HepG2 (cell line): ENCODE data around the gene ABAT.

Source experiments
- CEBPB ChIP-seq: IDR thresholded peaks from 2 replicates; pipeline ENCODE4 v1.6.1; 2011; ENCODE audit warnings: low read depth, low read length, improper control_type of control experiment, borderline replicate concordance
- ELF1 ChIP-seq: sonication (generic); formaldehyde crosslinking; IDR thresholded peaks from 2 replicates; pipeline ENCODE4 v1.4.0; 2020; ENCODE audit warnings: missing genetic modification reagents
- ESRRA ChIP-seq: sonication (generic); formaldehyde crosslinking; IDR thresholded peaks from 2 replicates; pipeline ENCODE4 v1.5.1; 2020; ENCODE audit warnings: mild to moderate bottlenecking, low read depth, missing genetic modification reagents
- EZH2 ChIP-seq: conservative IDR thresholded peaks from 2 replicates; pipeline ENCODE4 v1.6.1; 2012; ENCODE audit warnings: mild to moderate bottlenecking, low read depth, low read length, moderate library complexity
- YY1 ChIP-seq: IDR thresholded peaks from 2 replicates; pipeline ENCODE4 v1.6.1; 2011; ENCODE audit warnings: low read length, low read depth, moderate library complexity, mild to moderate bottlenecking; ENCODE audit not compliant: insufficient read depth, insufficient replicate concordance
- ZNF292 ChIP-seq: sonication (generic); formaldehyde crosslinking; IDR thresholded peaks from 2 replicates; pipeline ENCODE4 v1.8.1; 2022; ENCODE audit warnings: mild to moderate bottlenecking, low read depth, missing genetic modification reagents, borderline replicate concordance
- ZNF331 ChIP-seq: sonication (generic); formaldehyde crosslinking; IDR thresholded peaks from 2 replicates; pipeline ENCODE4 v1.4.0; 2020; ENCODE audit warnings: missing genetic modification reagents
- TF ChIP-seq, protein P1 (sequence below): sonication (generic); formaldehyde crosslinking; IDR thresholded peaks from 2 replicates; pipeline ENCODE4 v1.4.0; 2020; ENCODE audit warnings: mild to moderate bottlenecking, missing genetic modification reagents
- TF ChIP-seq, protein P2 (sequence below): sonication (generic); formaldehyde crosslinking; IDR thresholded peaks from 2 replicates; pipeline ENCODE4 v1.5.0; 2020; ENCODE audit warnings: mild to moderate bottlenecking, missing genetic modification reagents, moderate library complexity

- no peak for TF ChIP-seq YY1
- TF ChIP-seq ESRRA (CRISPR knock-in tag): no peak
- TF ChIP-seq EZH2: no peak
- TF ChIP-seq, protein P1, sequence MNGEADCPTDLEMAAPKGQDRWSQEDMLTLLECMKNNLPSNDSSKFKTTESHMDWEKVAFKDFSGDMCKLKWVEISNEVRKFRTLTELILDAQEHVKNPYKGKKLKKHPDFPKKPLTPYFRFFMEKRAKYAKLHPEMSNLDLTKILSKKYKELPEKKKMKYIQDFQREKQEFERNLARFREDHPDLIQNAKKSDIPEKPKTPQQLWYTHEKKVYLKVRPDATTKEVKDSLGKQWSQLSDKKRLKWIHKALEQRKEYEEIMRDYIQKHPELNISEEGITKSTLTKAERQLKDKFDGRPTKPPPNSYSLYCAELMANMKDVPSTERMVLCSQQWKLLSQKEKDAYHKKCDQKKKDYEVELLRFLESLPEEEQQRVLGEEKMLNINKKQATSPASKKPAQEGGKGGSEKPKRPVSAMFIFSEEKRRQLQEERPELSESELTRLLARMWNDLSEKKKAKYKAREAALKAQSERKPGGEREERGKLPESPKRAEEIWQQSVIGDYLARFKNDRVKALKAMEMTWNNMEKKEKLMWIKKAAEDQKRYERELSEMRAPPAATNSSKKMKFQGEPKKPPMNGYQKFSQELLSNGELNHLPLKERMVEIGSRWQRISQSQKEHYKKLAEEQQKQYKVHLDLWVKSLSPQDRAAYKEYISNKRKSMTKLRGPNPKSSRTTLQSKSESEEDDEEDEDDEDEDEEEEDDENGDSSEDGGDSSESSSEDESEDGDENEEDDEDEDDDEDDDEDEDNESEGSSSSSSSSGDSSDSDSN (CRISPR knock-in tag): no peak
- no peak for TF ChIP-seq ZNF331 (CRISPR knock-in tag)
- TF ChIP-seq CEBPB: no peak
- TF ChIP-seq ELF1: no peak
- TF ChIP-seq, protein P2, sequence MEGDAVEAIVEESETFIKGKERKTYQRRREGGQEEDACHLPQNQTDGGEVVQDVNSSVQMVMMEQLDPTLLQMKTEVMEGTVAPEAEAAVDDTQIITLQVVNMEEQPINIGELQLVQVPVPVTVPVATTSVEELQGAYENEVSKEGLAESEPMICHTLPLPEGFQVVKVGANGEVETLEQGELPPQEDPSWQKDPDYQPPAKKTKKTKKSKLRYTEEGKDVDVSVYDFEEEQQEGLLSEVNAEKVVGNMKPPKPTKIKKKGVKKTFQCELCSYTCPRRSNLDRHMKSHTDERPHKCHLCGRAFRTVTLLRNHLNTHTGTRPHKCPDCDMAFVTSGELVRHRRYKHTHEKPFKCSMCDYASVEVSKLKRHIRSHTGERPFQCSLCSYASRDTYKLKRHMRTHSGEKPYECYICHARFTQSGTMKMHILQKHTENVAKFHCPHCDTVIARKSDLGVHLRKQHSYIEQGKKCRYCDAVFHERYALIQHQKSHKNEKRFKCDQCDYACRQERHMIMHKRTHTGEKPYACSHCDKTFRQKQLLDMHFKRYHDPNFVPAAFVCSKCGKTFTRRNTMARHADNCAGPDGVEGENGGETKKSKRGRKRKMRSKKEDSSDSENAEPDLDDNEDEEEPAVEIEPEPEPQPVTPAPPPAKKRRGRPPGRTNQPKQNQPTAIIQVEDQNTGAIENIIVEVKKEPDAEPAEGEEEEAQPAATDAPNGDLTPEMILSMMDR (CRISPR knock-in tag): no peak
- TF ChIP-seq ZNF292: no peak
These were observed 107.4 kb downstream of the ABAT start for GRCh38 chr16:8781797-8782196.
